ENCODE results near the gene REEP6. TPM values are rescaled to one million over a fixed set of nuclear protein-coding genes. Genes with fewer than 3 reads are reported as not detected.

The REEP6 gene
- total and polyA plus RNA-seq, 11 donors: 1.9 to 6.0 (median 3.6) TPM

DNA sequence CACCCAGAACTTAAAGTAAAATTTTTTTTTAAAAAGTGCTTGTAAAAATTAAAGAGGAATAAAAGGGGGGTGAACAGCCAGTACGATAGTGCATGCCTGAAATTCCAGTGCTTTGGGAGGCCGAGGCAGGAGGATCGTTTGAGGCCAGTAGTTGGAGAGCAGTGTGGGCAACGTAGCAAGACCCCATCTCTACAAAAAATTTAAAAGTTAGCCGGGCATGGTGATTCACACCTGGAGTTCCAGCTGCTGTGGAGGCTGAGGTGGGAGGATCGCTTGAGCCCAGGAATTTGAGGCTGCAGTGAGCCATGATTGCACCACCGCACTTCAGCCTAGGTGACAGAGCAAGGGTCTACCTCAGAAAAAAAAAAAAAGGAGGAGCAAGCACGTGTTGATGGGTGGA is 14.0 kb downstream of the REEP6 start:
- H3K4me3 ChIP-seq: no peak overlapping the region
- no peak overlapping the region for H3K27ac ChIP-seq
- TF ChIP-seq POLR2A (IDR thresholded peaks at IDR 0.05): no peak
- TF ChIP-seq, protein P1, sequence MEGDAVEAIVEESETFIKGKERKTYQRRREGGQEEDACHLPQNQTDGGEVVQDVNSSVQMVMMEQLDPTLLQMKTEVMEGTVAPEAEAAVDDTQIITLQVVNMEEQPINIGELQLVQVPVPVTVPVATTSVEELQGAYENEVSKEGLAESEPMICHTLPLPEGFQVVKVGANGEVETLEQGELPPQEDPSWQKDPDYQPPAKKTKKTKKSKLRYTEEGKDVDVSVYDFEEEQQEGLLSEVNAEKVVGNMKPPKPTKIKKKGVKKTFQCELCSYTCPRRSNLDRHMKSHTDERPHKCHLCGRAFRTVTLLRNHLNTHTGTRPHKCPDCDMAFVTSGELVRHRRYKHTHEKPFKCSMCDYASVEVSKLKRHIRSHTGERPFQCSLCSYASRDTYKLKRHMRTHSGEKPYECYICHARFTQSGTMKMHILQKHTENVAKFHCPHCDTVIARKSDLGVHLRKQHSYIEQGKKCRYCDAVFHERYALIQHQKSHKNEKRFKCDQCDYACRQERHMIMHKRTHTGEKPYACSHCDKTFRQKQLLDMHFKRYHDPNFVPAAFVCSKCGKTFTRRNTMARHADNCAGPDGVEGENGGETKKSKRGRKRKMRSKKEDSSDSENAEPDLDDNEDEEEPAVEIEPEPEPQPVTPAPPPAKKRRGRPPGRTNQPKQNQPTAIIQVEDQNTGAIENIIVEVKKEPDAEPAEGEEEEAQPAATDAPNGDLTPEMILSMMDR (IDR thresholded peaks at IDR 0.05): no peak
- whole genome bisulfite sequencing, 4 donors: 81 to 86% (median 82%) methylated on average over 8 of the region's 8 CpGs
- peaks cover 0 to 19% (median 8%) of the 10 kb centered on the region in 9 donors for H3K27me3 ChIP-seq
- DNase-seq (no peak), ATAC-seq (no peak)
- peaks cover 0 to 6% (median 0%) of the 10 kb centered on the region in 12 donors for H3K9me3 ChIP-seq
- intact Hi-C loops (cut with DNase I): no loop called here
- peaks cover 0 to 35% (median 19%) of the 10 kb centered on the region in 12 donors for H3K4me1 ChIP-seq
- peaks cover 0 to 11% (median 0%) of the 10 kb centered on the region in 9 donors for H3K36me3 ChIP-seq

DNA sequence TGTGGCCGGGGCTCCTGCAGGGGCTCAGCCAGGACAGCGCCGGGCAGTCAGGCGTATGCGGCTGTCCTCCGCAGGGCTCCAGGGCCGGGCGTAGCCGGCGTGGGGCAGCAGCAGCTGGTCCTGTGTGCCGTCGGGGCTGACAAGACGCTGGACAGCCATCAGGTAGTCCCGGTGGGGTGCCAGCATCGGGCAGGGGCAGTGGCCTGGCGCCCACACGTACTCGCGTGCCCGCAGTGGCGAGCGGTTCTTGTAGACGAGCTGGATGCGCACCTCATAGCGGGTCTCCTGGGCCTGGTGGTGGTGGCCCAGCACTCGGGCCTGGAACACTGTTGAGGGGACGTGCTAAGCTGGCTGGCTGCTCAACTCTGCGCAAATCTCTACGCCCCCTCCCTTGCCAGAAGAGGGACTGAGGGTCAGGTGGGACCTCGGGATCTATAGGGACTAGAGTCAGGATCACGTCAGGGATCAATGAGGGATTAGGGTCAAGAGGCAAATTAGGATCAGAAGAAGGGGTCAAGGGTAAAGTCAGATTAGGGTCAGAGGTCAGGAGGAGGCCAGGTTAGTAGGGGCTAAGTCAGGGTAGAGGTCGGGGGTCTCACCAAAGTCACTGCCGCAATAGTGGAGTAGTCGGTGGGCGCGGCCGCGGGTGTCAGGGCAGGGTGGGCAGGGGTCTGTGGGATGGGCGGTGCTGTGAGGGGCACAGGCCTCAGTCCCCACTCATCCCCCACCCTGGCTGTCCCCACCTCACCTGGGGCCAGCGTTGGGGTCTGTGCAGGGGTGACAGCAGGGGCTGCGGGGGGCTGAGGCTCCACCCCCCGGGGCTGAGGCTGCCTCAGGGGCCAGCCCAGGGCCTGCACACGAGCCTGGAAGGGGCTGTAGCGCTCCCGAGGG is 15.3 kb downstream of the REEP6 start:
- intact Hi-C loops (cut with DNase I): no loop called here

DNA sequence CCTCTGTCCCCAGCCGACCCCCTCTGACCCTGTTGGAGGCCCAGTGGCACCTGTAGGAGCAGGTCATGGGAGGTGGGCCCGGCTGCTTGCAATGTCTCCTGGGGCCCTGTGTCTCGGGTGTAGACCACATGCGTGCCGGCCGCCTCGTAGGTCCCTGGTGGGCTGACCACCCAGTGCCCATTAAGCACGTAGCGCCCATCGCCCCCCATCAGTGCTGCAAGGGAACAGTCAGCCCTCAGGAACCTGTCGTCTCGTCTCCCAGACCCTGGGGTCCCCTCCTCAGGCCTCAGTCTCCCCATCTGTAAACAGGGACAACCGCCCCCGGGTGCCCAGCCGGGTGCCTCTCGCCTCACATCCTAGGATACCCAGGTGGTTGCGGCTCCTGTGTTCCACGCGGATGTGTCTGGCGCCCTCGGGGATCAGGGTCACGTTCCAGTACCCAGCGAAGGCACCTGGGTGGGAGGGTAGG is 16.2 kb downstream of the REEP6 start:
- WGBS, 4 donors: 60 to 67% (median 66%) methylated on average over 8 to 23 of the region's 23 CpGs

More for the DNA sequence above, 15.3 kb downstream of the REEP6 start:
- no peak for DNase-seq
- 87 to 92% (median 89%) methylated on average over 31 to 45 of the region's 45 CpGs for WGBS, 4 donors
- Histone ChIP-seq H3K4me1 (peaks cover 0 to 46% (median 20%) of the 10 kb centered on the region in 12 donors), H3K4me3 (no peak overlapping the region), H3K27me3 (peaks cover 0 to 20% (median 8%) of the 10 kb centered on the region in 9 donors), H3K36me3 (peaks cover 0 to 13% (median 5%) of the 10 kb centered on the region in 9 donors), H3K27ac (peak overlapping the region in 1 of 12 donors; percentile 89), H3K9me3 (peaks cover 0 to 6% (median 0%) of the 10 kb centered on the region in 12 donors)
- ATAC-seq: no peak
- TF ChIP-seq, protein P1 (IDR thresholded peaks at IDR 0.05): no peak
- no peak for TF ChIP-seq POLR2A (IDR thresholded peaks at IDR 0.05)

More for the DNA sequence above, 16.2 kb downstream of the REEP6 start:
- TF ChIP-seq, protein P1 (IDR thresholded peaks at IDR 0.05): no peak
- no peak for TF ChIP-seq POLR2A (IDR thresholded peaks at IDR 0.05)
- no peak for DNase-seq
- H3K27ac ChIP-seq: peak overlapping the region in 11 of 12 donors; percentile 24 to 90 (median 85)
- peak overlapping the region in 9 of 12 donors; percentile 23 to 59 (median 48) for H3K4me3 ChIP-seq
- H3K27me3 ChIP-seq: peaks cover 0 to 24% (median 8%) of the 10 kb centered on the region in 9 donors
- peaks cover 0 to 56% (median 22%) of the 10 kb centered on the region in 12 donors for H3K4me1 ChIP-seq
- intact Hi-C loops (cut with DNase I): no loop called here
- ATAC-seq: no peak
- peaks cover 0 to 6% (median 0%) of the 10 kb centered on the region in 12 donors for H3K9me3 ChIP-seq
- peaks cover 0 to 13% (median 5%) of the 10 kb centered on the region in 9 donors for H3K36me3 ChIP-seq
